ENCODE results near the gene ZNF260. TPM values are rescaled to one million over a fixed set of nuclear protein-coding genes. Genes with fewer than 3 reads are reported as not detected.

The ZNF260 gene
- total and polyA plus RNA-seq, 2 of the 13 experiments (the other 11 are each of a cell fraction or from before 2014, with no cell fraction given) = 2.8 to 10.5 TPM

DNA sequence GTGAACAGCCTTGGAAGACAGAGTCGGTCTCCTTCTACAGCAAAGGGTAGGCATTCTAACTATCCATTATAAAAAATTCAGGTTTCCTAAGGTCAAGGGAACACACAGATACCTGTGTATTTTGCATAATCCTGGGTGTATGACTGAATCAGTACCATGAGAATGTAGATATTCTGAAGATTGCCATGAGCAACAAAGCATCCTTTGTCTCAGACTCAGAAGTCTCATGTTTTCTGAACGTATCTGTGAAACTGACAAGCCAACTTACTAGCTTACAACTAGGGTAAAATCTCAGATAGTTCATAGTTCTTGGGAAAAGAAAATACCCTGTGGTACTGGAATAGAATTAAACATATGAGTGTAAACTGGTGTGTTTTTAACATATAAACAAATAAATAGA lies 45.2 kb downstream of the ZNF260 start (continued):
- TF ChIP-seq, protein P1, sequence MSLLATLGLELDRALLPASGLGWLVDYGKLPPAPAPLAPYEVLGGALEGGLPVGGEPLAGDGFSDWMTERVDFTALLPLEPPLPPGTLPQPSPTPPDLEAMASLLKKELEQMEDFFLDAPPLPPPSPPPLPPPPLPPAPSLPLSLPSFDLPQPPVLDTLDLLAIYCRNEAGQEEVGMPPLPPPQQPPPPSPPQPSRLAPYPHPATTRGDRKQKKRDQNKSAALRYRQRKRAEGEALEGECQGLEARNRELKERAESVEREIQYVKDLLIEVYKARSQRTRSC (CRISPR knock-in tag; IDR thresholded peaks at IDR 0.05; ENCODE audit: low read depth) = no peak
- TF ChIP-seq MBD4 (IDR thresholded peaks at IDR 0.05; ENCODE audit: borderline replicate concordance, low read length) (no peak), KLF13 (CRISPR knock-in tag; IDR thresholded peaks at IDR 0.05) (no peak)

Other genes starting within 250 kb of the ZNF260 start
- gene ZFP14, start 149.1 kb downstream of the ZNF260 start, total RNA-seq (2016; rRNA removed; fragmentation: Illumina TruSeq; extraction: Trizol) = 5.0 and 5.7 TPM in 2 replicates
- 1.9 and 2.0 TPM in 2 replicates for gene ZFP14, start 149.1 kb downstream of the ZNF260 start, polyA plus RNA-seq (2011; rRNA removed)
- gene ZFP82, start 109.6 kb downstream of the ZNF260 start, total RNA-seq (2016; rRNA removed; fragmentation: Illumina TruSeq; extraction: Trizol) = 4.3 and 7.1 TPM in 2 replicates
- gene ZFP82, start 109.6 kb downstream of the ZNF260 start, polyA plus RNA-seq (2011; rRNA removed) = 1.5 and 1.7 TPM in 2 replicates
- 13.7 and 19.0 TPM in 2 replicates for gene ZNF566, start 38.7 kb downstream of the ZNF260 start, total RNA-seq (2016; rRNA removed; fragmentation: Illumina TruSeq; extraction: Trizol)
- gene ZNF566, start 38.7 kb downstream of the ZNF260 start, polyA plus RNA-seq (2011; rRNA removed) = 4.8 and 5.9 TPM in 2 replicates
- 9.3 and 14.2 TPM in 2 replicates for gene ZNF529, start 45.0 kb upstream of the ZNF260 start, total RNA-seq (2016; rRNA removed; fragmentation: Illumina TruSeq; extraction: Trizol)
- 10.6 and 10.7 TPM in 2 replicates for gene ZNF529, start 45.0 kb upstream of the ZNF260 start, polyA plus RNA-seq (2011; rRNA removed)
- 6.3 and 6.8 TPM in 2 replicates for gene ZNF382, start 77.0 kb upstream of the ZNF260 start, total RNA-seq (2016; rRNA removed; fragmentation: Illumina TruSeq; extraction: Trizol)
- 2.3 and 3.1 TPM in 2 replicates for gene ZNF382, start 77.0 kb upstream of the ZNF260 start, polyA plus RNA-seq (2011; rRNA removed)
- gene ZNF461, start 138.6 kb upstream of the ZNF260 start, total RNA-seq (2016; rRNA removed; fragmentation: Illumina TruSeq; extraction: Trizol) = 2.4 and 3.2 TPM in 2 replicates
- gene ZNF461, start 138.6 kb upstream of the ZNF260 start, polyA plus RNA-seq (2011; rRNA removed) = 1.6 and 1.7 TPM in 2 replicates
- 6.8 and 9.3 TPM in 2 replicates for gene ZNF567, start 159.3 kb upstream of the ZNF260 start, total RNA-seq (2016; rRNA removed; fragmentation: Illumina TruSeq; extraction: Trizol)
- 3.1 and 3.4 TPM in 2 replicates for gene ZNF567, start 159.3 kb upstream of the ZNF260 start, polyA plus RNA-seq (2011; rRNA removed)
- 6.6 and 11.4 TPM in 2 replicates for gene ZNF850, start 244.5 kb upstream of the ZNF260 start, total RNA-seq (2016; rRNA removed; fragmentation: Illumina TruSeq; extraction: Trizol)
- gene ZNF850, start 244.5 kb upstream of the ZNF260 start, polyA plus RNA-seq (2011; rRNA removed) = 0.78 and 0.81 TPM in 2 replicates

Data from HepG2 (cell line).